ENCODE data around the gene CHST11. TPM values are rescaled to one million over a fixed set of nuclear protein-coding genes. Genes with fewer than 3 reads are reported as not detected.

The CHST11 gene
- total RNA-seq, 1 experiment from 2014 or later: 0.25 TPM

GRCh38 chr12:104529130-104529874, 72.6 kb downstream of the CHST11 start:
- no peaks in the 10 kb centered on the region for H3K9me3 ChIP-seq
- H3K4me1 Mint-ChIP-seq (ENCODE audit: low read depth, unreplicated experiment): no peaks in the 10 kb centered on the region
- no peaks in the 10 kb centered on the region for H3K9me3 Mint-ChIP-seq (ENCODE audit: unreplicated experiment)
- no peaks in the 10 kb centered on the region for H3K27me3 ChIP-seq (replicated peaks; ENCODE audit: control insufficient read depth, insufficient read depth, low read length)
- no peaks in the 10 kb centered on the region for H3K4me1 ChIP-seq
- intact Hi-C loops (cut with micrococcal nuclease; ENCODE audit: unreplicated experiment): no loop called here
- no peak overlapping the region for H3K27ac Mint-ChIP-seq (ENCODE audit: unreplicated experiment)
- no peak overlapping the region for H3K4me3 ChIP-seq (ENCODE audit: low read depth, low read length)
- H3K4me3 Mint-ChIP-seq (ENCODE audit: unreplicated experiment): no peak overlapping the region
- ChIA-PET CTCF (no interaction called here), POLR2A (no interaction called here)
- BruUV-seq (replicated peaks): no TSS peak
- peaks cover 12% of the 10 kb centered on the region for H3K27me3 Mint-ChIP-seq (ENCODE audit: insufficient read depth, unreplicated experiment)
- TF ChIP-seq, protein P1, sequence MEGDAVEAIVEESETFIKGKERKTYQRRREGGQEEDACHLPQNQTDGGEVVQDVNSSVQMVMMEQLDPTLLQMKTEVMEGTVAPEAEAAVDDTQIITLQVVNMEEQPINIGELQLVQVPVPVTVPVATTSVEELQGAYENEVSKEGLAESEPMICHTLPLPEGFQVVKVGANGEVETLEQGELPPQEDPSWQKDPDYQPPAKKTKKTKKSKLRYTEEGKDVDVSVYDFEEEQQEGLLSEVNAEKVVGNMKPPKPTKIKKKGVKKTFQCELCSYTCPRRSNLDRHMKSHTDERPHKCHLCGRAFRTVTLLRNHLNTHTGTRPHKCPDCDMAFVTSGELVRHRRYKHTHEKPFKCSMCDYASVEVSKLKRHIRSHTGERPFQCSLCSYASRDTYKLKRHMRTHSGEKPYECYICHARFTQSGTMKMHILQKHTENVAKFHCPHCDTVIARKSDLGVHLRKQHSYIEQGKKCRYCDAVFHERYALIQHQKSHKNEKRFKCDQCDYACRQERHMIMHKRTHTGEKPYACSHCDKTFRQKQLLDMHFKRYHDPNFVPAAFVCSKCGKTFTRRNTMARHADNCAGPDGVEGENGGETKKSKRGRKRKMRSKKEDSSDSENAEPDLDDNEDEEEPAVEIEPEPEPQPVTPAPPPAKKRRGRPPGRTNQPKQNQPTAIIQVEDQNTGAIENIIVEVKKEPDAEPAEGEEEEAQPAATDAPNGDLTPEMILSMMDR (IDR thresholded peaks at IDR 0.05; ENCODE audit: insufficient read depth in 1 of 2, low read depth in 1 of 2, low read length in 1 of 2, severe bottlenecking in 1 of 2, unreplicated experiment in 1 of 2): no peak
- no peaks in the 10 kb centered on the region for H3K36me3 Mint-ChIP-seq (ENCODE audit: insufficient read depth, unreplicated experiment)
- no peak for DNase-seq
- no peaks in the 10 kb centered on the region for H3K36me3 ChIP-seq (ENCODE audit: control insufficient read depth, insufficient read depth, low read length)

DNA sequence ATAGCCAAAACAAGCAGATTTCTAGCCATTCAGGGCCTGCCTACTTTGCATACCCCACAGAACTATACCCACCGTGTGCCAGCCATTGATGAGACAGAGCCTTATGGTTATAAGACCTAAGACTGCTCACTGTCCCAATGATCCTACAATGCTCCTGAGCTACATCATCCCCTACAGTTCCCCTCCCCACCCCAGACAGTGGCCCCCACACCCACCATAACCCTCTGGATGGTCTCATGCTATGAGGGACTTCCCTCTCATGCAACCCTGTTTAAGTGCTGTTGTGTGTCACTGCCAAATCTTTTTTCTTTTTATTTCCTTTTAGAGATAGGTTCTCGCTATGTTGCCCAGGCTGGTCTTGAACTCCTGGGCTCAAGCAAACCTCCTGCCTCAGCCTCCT, 75.9 kb downstream of the CHST11 start:
- no peaks in the 10 kb centered on the region for H3K27me3 ChIP-seq (replicated peaks; ENCODE audit: control insufficient read depth, insufficient read depth, low read length)
- intact Hi-C loops (cut with micrococcal nuclease; ENCODE audit: unreplicated experiment): no loop called here
- ChIA-PET CTCF (no interaction called here), POLR2A (no interaction called here)
- H3K27ac Mint-ChIP-seq (ENCODE audit: unreplicated experiment): no peak overlapping the region
- H3K4me1 ChIP-seq: no peaks in the 10 kb centered on the region
- no peaks in the 10 kb centered on the region for H3K36me3 Mint-ChIP-seq (ENCODE audit: insufficient read depth, unreplicated experiment)
- H3K4me3 Mint-ChIP-seq (ENCODE audit: unreplicated experiment): no peak overlapping the region
- H3K27me3 Mint-ChIP-seq (ENCODE audit: insufficient read depth, unreplicated experiment): peaks cover 17% of the 10 kb centered on the region
- H3K4me1 Mint-ChIP-seq (ENCODE audit: low read depth, unreplicated experiment): no peaks in the 10 kb centered on the region
- H3K9me3 ChIP-seq: no peaks in the 10 kb centered on the region
- no peaks in the 10 kb centered on the region for H3K36me3 ChIP-seq (ENCODE audit: control insufficient read depth, insufficient read depth, low read length)
- DNase-seq: no peak
- no peak overlapping the region for H3K4me3 ChIP-seq (ENCODE audit: low read depth, low read length)
- BruUV-seq (replicated peaks): no TSS peak
- TF ChIP-seq, protein P1 (IDR thresholded peaks at IDR 0.05; ENCODE audit: insufficient read depth in 1 of 2, low read depth in 1 of 2, low read length in 1 of 2, severe bottlenecking in 1 of 2, unreplicated experiment in 1 of 2): no peak
- H3K9me3 Mint-ChIP-seq (ENCODE audit: unreplicated experiment): no peaks in the 10 kb centered on the region

DNA sequence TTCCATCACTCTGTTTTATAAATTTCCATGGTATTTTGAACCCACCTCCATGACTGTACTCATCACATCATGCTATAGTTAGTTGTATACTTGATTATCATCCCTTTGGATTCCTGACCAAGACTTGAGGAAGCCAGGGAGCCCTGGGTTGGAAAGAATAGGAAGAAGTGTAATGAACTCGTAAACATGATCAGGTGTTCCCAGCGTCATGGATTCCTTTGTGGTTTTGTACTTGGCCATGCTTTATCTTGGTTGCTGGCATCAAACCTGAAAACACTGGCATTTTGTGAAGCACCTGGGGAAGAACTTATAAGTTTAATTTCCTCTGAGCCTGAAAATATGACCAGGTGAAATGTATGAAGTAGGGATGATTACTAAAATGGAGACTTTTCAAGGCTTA, 76.4 kb downstream of the CHST11 start:
- no TSS peak for BruUV-seq (replicated peaks)

More for the DNA sequence above, 76.4 kb downstream of the CHST11 start:
- Mint-ChIP-seq H3K27me3 (ENCODE audit: insufficient read depth, unreplicated experiment) (peaks cover 16% of the 10 kb centered on the region), H3K27ac (ENCODE audit: unreplicated experiment) (no peak overlapping the region), H3K9me3 (ENCODE audit: unreplicated experiment) (no peaks in the 10 kb centered on the region), H3K4me1 (ENCODE audit: low read depth, unreplicated experiment) (no peaks in the 10 kb centered on the region), H3K4me3 (ENCODE audit: unreplicated experiment) (no peak overlapping the region), H3K36me3 (ENCODE audit: insufficient read depth, unreplicated experiment) (no peaks in the 10 kb centered on the region)
- POLR2A ChIA-PET: no interaction called here
- Histone ChIP-seq H3K27me3 (replicated peaks; ENCODE audit: control insufficient read depth, insufficient read depth, low read length) (no peaks in the 10 kb centered on the region), H3K36me3 (ENCODE audit: control insufficient read depth, insufficient read depth, low read length) (no peaks in the 10 kb centered on the region), H3K4me3 (ENCODE audit: low read depth, low read length) (no peak overlapping the region), H3K9me3 (no peaks in the 10 kb centered on the region), H3K4me1 (no peaks in the 10 kb centered on the region)
- intact Hi-C loops (cut with micrococcal nuclease; ENCODE audit: unreplicated experiment): no loop called here
- TF ChIP-seq, protein P1 (IDR thresholded peaks at IDR 0.05; ENCODE audit: insufficient read depth in 1 of 2, low read depth in 1 of 2, low read length in 1 of 2, severe bottlenecking in 1 of 2, unreplicated experiment in 1 of 2): no peak
- CTCF ChIA-PET: no interaction called here
- DNase-seq: no peak

Data from Caco-2 (cell line).